A549 (cell line): ENCODE results near the gene CEMIP2. TPM values are rescaled to one million over a fixed set of nuclear protein-coding genes. Genes with fewer than 3 reads are reported as not detected.

Experiments
- ATAC-seq, 2 experiments: fragments of 200-7000 bp in 1 of 2; fragments of >200 bp in 1 of 2; cut with Nextera tagmentation in 1 of 2; cut with Tn5 transposase in 1 of 2; 3 replicates each; pipeline versions ENCODE4 v1.8.0 to v1.9.1; 2018 to 2020; ENCODE audit warnings: mild to moderate bottlenecking in 1 of 2, moderate library complexity in 1 of 2
- CTCF ChIA-PET: fragments of 300-600 bp; sonication (Branson Sonifier 250); formaldehyde crosslinking; extraction: SDS; loops from one replicate; lab custom pipeline; 2021; ENCODE audit warnings: antibody characterized with exemption, inconsistent platforms; lab: Yijun Ruan, JAX
- POLR2A ChIA-PET: fragments of 350-600 bp; formaldehyde crosslinking; extraction: SDS; loops from one replicate; lab custom pipeline; 2021; ENCODE audit warnings: antibody characterized with exemption, inconsistent platforms; lab: Yijun Ruan, JAX
- DNase-seq, 2 experiments: peaks; one replicate each; pipeline versions ENCODE4 v3.0.0 to v3.0.0-alpha.2; 2011 to 2016; ENCODE audit warnings: low read depth in 1 of 2, low spot score in 1 of 2
- FAIRE-seq: peaks from 2 replicates; lab custom pipeline; 2011; peaks lifted over from hg19 to GRCh38; lab: Jason Lieb, UNC
- H3K27ac ChIP-seq, 2 experiments: fragments of >200 bp; sonication (Bioruptor Twin); formaldehyde crosslinking; 3 replicates each; pipeline ENCODE4 v1.5.1; 2016 to 2017
- H3K4me1 ChIP-seq: fragments of >200 bp; sonication (Bioruptor Twin); formaldehyde crosslinking; 3 replicates; pipeline ENCODE4 v1.6.1; 2016
- H3K4me2 ChIP-seq: fragments of >200 bp; sonication (Bioruptor Twin); formaldehyde crosslinking; 3 replicates; pipeline ENCODE4 v1.6.1; 2016
- H3K4me3 ChIP-seq: fragments of >200 bp; sonication (Bioruptor Twin); formaldehyde crosslinking; 3 replicates; pipeline ENCODE4 v1.5.1; 2016
- H3K9me3 ChIP-seq: fragments of >200 bp; sonication (Bioruptor Twin); formaldehyde crosslinking; 3 replicates; pipeline ENCODE4 v1.6.1; 2016
- BHLHE40 ChIP-seq: IDR thresholded peaks from 2 replicates; pipeline ENCODE4 v1.6.1; 2012; ENCODE audit warnings: low read depth, low read length, inconsistent platforms
- CEBPB ChIP-seq, 2 experiments: fragments of >200 bp in 1 of 2; sonication (Bioruptor Twin) in 1 of 2; formaldehyde crosslinking in 1 of 2; IDR thresholded peaks; 2 replicates each; pipeline ENCODE4 v1.6.1; 2012 to 2016
- ELK1 ChIP-seq: fragments of 150-350 bp; IDR thresholded peaks from 2 replicates; pipeline ENCODE4 v1.6.1; 2014; ENCODE audit warnings: low read depth, mild to moderate bottlenecking, low read length
- EP300 ChIP-seq, 2 experiments: fragments of >200 bp; sonication (Bioruptor Twin); formaldehyde crosslinking; IDR thresholded peaks; 2 replicates in 1 of 2; 3 replicates in 1 of 2; pipeline ENCODE4 v1.6.1; 2016 to 2017
- ESRRA ChIP-seq: fragments of 150-350 bp; IDR thresholded peaks from 2 replicates; pipeline ENCODE4 v1.6.1; 2014; ENCODE audit warnings: mild to moderate bottlenecking, low read length, borderline replicate concordance
- FOXS1 ChIP-seq: fragments of 250-450 bp; sonication (Bioruptor Pico); IDR thresholded peaks from 2 replicates; pipeline ENCODE4 v1.5.0; 2020; ENCODE audit warnings: mild to moderate bottlenecking, moderate library complexity
- GATA3 ChIP-seq: IDR thresholded peaks from 2 replicates; pipeline ENCODE4 v1.6.1; 2012; ENCODE audit warnings: borderline replicate concordance
- HES2 ChIP-seq: fragments of >200 bp; sonication (Bioruptor Twin); formaldehyde crosslinking; IDR thresholded peaks from 2 replicates; pipeline ENCODE4 v1.6.1; 2016
- HOXB5 ChIP-seq: fragments of 250-450 bp; sonication (Bioruptor Pico); IDR thresholded peaks from 2 replicates; pipeline ENCODE4 v1.5.0; 2020; ENCODE audit warnings: mild to moderate bottlenecking, moderate library complexity
- KDM1A ChIP-seq: fragments of 200-600 bp; sonication (generic); IDR thresholded peaks from 2 replicates; pipeline ENCODE4 v1.6.1; 2016; ENCODE audit warnings: low read depth, mild to moderate bottlenecking
- KDM5A ChIP-seq: fragments of 200-600 bp; sonication (generic); IDR thresholded peaks from 2 replicates; pipeline ENCODE4 v1.6.1; 2016; ENCODE audit warnings: antibody characterized with exemption, mild to moderate bottlenecking
- MAFK ChIP-seq: fragments of 450-650 bp; IDR thresholded peaks from 2 replicates; pipeline ENCODE4 v1.6.1; 2014; ENCODE audit not compliant: partially characterized antibody
- MAX ChIP-seq: IDR thresholded peaks from 2 replicates; pipeline ENCODE4 v1.6.1; 2012
- MAZ ChIP-seq: fragments of 150-350 bp; IDR thresholded peaks from 2 replicates; pipeline ENCODE4 v1.6.1; 2014; ENCODE audit warnings: antibody characterized with exemption, low read depth, low read length, borderline replicate concordance
- MYC ChIP-seq: IDR thresholded peaks from 2 replicates; pipeline ENCODE4 v1.6.1; 2012; ENCODE audit warnings: mild to moderate bottlenecking, inconsistent platforms, low read length, improper control_type of control experiment, borderline replicate concordance
- NPAS2 ChIP-seq: fragments of 250-450 bp; sonication (Bioruptor Pico); IDR thresholded peaks from 2 replicates; pipeline ENCODE4 v1.8.0; 2022; ENCODE audit warnings: mild to moderate bottlenecking, moderate library complexity, borderline replicate concordance
- NR3C1 ChIP-seq: fragments of >200 bp; sonication (Bioruptor Twin); formaldehyde crosslinking; IDR thresholded peaks from 3 replicates; pipeline ENCODE4 v1.6.1; 2017
- REST ChIP-seq: fragments of 200-600 bp; sonication (generic); IDR thresholded peaks from 2 replicates; pipeline ENCODE4 v1.6.1; 2016; ENCODE audit warnings: antibody characterized with exemption, mild to moderate bottlenecking, moderate library complexity
- RFX5 ChIP-seq: fragments of 450-650 bp; IDR thresholded peaks from 2 replicates; pipeline ENCODE4 v1.7.1; 2014; ENCODE audit warnings: antibody characterized with exemption, mild to moderate bottlenecking, moderate library complexity
- RNF2 ChIP-seq: fragments of 200-600 bp; sonication (generic); IDR thresholded peaks from 2 replicates; pipeline ENCODE4 v1.6.1; 2016; ENCODE audit warnings: low read depth, mild to moderate bottlenecking, antibody characterized with exemption, moderate library complexity, borderline replicate concordance
- SREBF2 ChIP-seq: fragments of 450-650 bp; IDR thresholded peaks from 2 replicates; pipeline ENCODE4 v1.6.1; 2014; ENCODE audit warnings: mild to moderate bottlenecking, moderate library complexity
- TFCP2L1 ChIP-seq: fragments of 250-450 bp; sonication (Bioruptor Pico); IDR thresholded peaks from 2 replicates; pipeline ENCODE4 v1.5.0; 2021; ENCODE audit warnings: mild to moderate bottlenecking
- USF2 ChIP-seq: fragments of 450-650 bp; IDR thresholded peaks from 2 replicates; pipeline ENCODE4 v1.6.1; 2014; ENCODE audit warnings: antibody characterized with exemption
- ZFP36 ChIP-seq: fragments of 450-650 bp; IDR thresholded peaks from 2 replicates; pipeline ENCODE4 v1.6.1; 2014; ENCODE audit warnings: borderline replicate concordance; ENCODE audit not compliant: partially characterized antibody
- ZSCAN20 ChIP-seq: fragments of 250-450 bp; sonication (Bioruptor Pico); IDR thresholded peaks from 2 replicates; pipeline ENCODE4 v1.8.0; 2022; ENCODE audit warnings: mild to moderate bottlenecking, moderate library complexity
- WGBS: methylation state at CpG from one replicate; pipeline ENCODE4 v1.1.6; 2017; ENCODE audit errors: missing lambda C conversion rate; 5-methylcytosine and 5-hydroxymethylcytosine counted together
- polyA plus RNA-seq, 4 experiments: library from polyadenylated mRNA; depleted of rRNA in 3 of 4; stranded (reverse); fragments of >200 nt; fragmentation: RNase III in 1 of 4; extraction: RNeasy Plus Mini Kit Qiagen cat#74134 plus additional on column Dnase treatment in 1 of 4; gene quantifications; 2 replicates in 3 of 4; 3 replicates in 1 of 4; pipeline ENCODE4 v1.2.3, GENCODE V29; 2011 to 2017

CEMIP2 gene
- polyA plus RNA-seq, 2 of the 4 experiments (the other 2 are of a cell fraction), result 146 to 161 TPM

- TF ChIP-seq ELK1 (no peak), MAFK (no peak)
- ATAC-seq, result no peak
- Histone ChIP-seq H3K9me3 (no peaks in the 10 kb centered on the region), H3K27ac (peak overlapping the region; percentile 37 to 76), H3K4me3 (no peak overlapping the region), H3K4me2 (peak overlapping the region; percentile 40), H3K4me1 (peaks cover 87% of the 10 kb centered on the region)
- no peak for FAIRE-seq
- 82% methylated on average over 1 of the region's 1 CpG for WGBS
- ChIA-PET POLR2A (interaction anchor here (0.9 to 1.4 kb wide), 2 partner anchors 34 to 178 kb away, joined by 3 read pairs; partner anchors contain the start of genes ABHD17B and C9orf85), CTCF (interaction anchor here (0.6 to 2.8 kb wide), 5 partner anchors 17 to 1084 kb away, joined by 3 to 13 read pairs (median 4); partner anchors contain the start of gene CEMIP2)
- no peak for DNase-seq
Measured at GRCh38 chr9:71733176-71733575, 35.1 kb downstream of the CEMIP2 start.

GRCh38 chr9:71729816-71730526 lies 38.3 kb downstream of the CEMIP2 start:
- Histone ChIP-seq H3K9me3 (no peaks in the 10 kb centered on the region), H3K4me1 (peaks cover 82% of the 10 kb centered on the region), H3K4me2 (0 out of 3 replicates have a peak overlapping the region, but pooled peaks have one; percentile 8), H3K4me3 (no peak overlapping the region), H3K27ac (peak overlapping the region; percentile 13 to 68; a peak in 3 of 6 replicates)
- no peak for FAIRE-seq
- no peak for DNase-seq
- no peak for ATAC-seq
- CTCF ChIA-PET, result interaction anchor here (1.7 to 8.4 kb wide), 2 partner anchors 13 to 38 kb away, joined by 5 to 38 read pairs; partner anchors contain the start of gene CEMIP2
- TF ChIP-seq SREBF2, result no peak
- no peak for TF ChIP-seq GATA3
- TF ChIP-seq MYC, result no peak
- no peak for TF ChIP-seq USF2
- no peak for TF ChIP-seq ESRRA
- TF ChIP-seq MAFK, result no peak
- TF ChIP-seq REST, result no peak
- TF ChIP-seq RNF2, result no peak
- TF ChIP-seq HOXB5 (CRISPR knock-in tag), result no peak
- TF ChIP-seq KDM5A, result no peak
- POLR2A ChIA-PET, result no interaction called here
- WGBS, result 77% methylated on average over 6 of the region's 6 CpGs

GRCh38 chr9:71726723-71727122 lies 41.6 kb downstream of the CEMIP2 start:
- no peak overlapping the region for H3K4me3 ChIP-seq
- 59% methylated on average over 3 of the region's 3 CpGs for WGBS
- ChIA-PET POLR2A (interaction anchor here (1.0 kb wide), 1 partner anchor 43 kb away, joined by 4 read pairs; no protein-coding TSS in a partner anchor), CTCF (interaction anchor here (0.6 to 8.4 kb wide), 6 partner anchors 15 to 122 kb away, joined by 3 to 38 read pairs (median 4); partner anchors contain the start of gene CEMIP2)
- DNase-seq (no peak), ATAC-seq (no peak; a peak in 1 of 6 replicates), FAIRE-seq (no peak)
- peaks cover 82% of the 10 kb centered on the region for H3K4me1 ChIP-seq
- no peaks in the 10 kb centered on the region for H3K9me3 ChIP-seq
- peak overlapping the region; percentile 63 for H3K4me2 ChIP-seq
- peak overlapping the region; percentile 71 to 89 for H3K27ac ChIP-seq
- TF ChIP-seq BHLHE40 (no peak), ZSCAN20 (CRISPR knock-in tag) (no peak), RFX5 (no peak), KDM1A (no peak), HES2 (no peak), FOXS1 (CRISPR knock-in tag) (no peak), MAX (no peak), ZFP36 (no peak), ELK1 (no peak), SREBF2 (no peak), TFCP2L1 (CRISPR knock-in tag) (no peak), CEBPB (IDR thresholded peaks at IDR 0.05) (no peak), MAFK (no peak), EP300 (IDR thresholded peaks at IDR 0.05) (no peak), NR3C1 (no peak), NPAS2 (CRISPR knock-in tag) (no peak), MAZ (no peak), GATA3 (no peak)
